HuH-7.5 (cell line): Measurements from ENCODE around the gene AUTS2.

ENCODE experiments used
- DNase-seq: peaks from one replicate; pipeline ENCODE4 v3.0.0; 2011; ENCODE audit warnings: low spot score

The AUTS2 gene

DNA sequence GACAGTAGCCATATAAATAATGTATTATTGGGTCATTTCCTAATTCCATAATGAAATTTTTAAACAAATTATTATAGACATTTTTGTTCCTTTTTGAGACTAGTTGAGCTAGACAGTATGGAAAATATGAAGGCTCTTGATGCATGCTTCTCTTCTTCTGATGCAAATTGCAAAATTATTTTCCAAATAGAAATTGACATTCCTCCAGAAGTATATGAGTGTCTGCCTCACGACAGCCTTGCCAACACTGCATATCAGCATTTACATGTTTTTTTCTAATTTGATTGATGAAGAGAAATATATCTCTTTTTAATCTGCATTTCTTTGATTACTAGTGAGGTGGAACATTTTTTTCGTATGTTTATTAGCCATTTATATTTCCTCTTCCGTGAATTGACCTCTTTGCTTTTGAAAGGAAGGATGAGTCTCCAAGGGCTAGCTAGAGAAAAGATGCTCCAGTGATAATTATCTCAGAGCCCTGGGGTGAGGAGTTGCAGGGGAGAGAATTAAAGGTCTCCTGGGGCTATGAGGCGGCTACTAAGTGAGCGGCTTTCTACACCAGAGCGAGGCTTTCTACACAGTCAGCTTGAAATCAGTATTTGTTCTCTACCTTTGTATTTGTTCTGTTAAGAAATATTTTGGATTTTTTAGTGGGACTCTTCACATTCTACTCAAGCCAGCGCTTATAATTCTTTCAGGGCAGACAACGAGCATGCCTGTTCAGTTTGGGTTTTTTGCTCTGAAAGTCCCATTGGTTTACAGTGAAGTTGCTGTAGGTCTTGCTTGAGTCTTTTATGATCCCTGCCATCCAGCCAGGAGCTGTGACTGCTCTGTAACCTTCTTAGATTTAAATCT, 821.5 kb downstream of the AUTS2 start:
- DNase-seq = no peak

GRCh38 chr7:70420381-70420662, 822.0 kb downstream of the AUTS2 start:
- DNase-seq = no peak

DNA sequence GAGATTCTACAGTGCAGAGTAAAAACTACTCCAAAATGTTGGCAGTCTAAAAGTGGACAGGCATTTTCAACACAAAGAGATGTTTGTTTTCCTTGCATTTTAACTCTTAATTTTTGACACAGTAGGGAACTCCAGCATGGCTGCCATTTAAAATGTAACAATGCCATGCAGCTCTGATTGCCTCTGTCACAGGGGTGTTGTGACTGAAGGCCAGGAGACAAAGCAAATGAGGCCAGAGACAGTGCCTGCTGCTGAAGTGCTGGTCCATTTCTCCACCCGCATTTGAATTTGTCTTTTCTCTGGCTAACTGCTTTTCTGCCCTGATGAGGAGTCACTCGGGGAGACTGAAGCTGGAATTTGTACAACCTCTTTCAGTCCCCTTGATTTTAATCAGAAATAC, 823.0 kb downstream of the AUTS2 start:
- no peak for DNase-seq

- no peak for DNase-seq
These were observed 828.1 kb downstream of the AUTS2 start for GRCh38 chr7:70426249-70426880.

GRCh38 chr7:70432567-70433001, 834.3 kb downstream of the AUTS2 start:
- no peak for DNase-seq

GRCh38 chr7:70434376-70434775, 836.1 kb downstream of the AUTS2 start:
- no peak for DNase-seq

GRCh38 chr7:70434821-70435220, 836.5 kb downstream of the AUTS2 start:
- DNase-seq = no peak

- DNase-seq = no peak
These were observed 837.4 kb downstream of the AUTS2 start for GRCh38 chr7:70435634-70436033.

DNA sequence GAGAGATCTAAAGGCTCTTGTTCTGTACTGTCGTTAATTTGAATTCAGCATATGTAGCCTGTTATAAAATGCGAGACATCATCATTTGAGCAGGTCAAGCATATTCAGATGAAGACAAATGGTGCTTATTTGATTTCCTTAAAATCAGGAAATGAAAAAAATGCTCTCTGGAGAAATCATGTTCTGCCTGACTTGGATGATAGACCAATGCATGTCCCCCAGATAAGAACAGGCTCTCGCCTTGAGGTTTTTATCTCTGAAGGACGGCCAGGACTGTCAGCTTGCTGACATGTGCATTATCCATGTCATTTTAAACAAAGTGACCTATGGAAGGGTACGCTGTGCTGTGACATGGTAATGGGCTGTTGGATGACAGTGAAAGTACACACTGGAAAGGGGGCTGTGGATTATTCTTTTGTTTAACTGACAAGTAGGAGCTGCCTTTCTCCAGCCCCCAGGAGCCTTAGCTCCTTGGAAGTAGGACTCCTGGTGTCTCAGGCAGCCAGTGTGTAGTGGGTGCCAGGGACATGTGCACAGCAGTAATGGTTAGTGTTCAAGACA, 838.6 kb downstream of the AUTS2 start:
- no peak for DNase-seq

- no peak for DNase-seq
These were observed 841.4 kb downstream of the AUTS2 start for GRCh38 chr7:70439651-70440050.

DNA sequence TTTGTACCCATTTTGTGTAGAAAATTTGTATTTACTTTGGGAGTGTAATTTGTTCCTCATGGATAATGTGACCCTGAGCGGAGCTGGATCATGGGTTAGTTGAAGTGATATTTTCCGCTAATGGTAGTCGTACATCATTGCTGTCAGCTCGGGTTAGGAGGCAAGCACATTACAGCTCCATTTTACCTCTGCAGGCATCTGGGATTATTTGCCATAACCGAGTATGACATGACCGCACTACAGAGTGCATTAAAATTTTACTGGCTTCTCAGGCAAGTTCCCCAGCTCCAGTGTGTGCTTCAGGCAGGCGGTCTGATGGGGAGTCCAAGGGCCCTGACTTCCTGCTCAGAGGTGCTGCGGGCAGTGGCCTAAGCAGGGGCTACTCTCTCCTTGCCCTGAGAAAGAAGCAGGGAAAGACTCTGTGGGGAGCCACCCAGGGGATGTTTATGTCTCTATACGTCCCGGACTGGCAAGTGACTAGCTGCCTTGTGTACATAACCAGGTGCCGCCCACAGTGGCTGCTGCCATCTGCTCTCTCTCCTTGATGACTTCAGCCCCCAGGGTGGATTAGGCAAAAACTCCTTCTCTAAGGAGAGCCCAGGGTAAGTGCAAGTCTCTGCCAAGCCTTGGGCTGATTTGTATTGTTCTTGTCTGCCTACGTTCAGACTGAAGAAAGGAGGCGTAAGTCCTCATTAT, 848.3 kb downstream of the AUTS2 start:
- DNase-seq = no peak

GRCh38 chr7:70448312-70448906, 850.1 kb downstream of the AUTS2 start:
- no peak for DNase-seq

GRCh38 chr7:70450731-70451130, 852.5 kb downstream of the AUTS2 start:
- DNase-seq = no peak

DNA sequence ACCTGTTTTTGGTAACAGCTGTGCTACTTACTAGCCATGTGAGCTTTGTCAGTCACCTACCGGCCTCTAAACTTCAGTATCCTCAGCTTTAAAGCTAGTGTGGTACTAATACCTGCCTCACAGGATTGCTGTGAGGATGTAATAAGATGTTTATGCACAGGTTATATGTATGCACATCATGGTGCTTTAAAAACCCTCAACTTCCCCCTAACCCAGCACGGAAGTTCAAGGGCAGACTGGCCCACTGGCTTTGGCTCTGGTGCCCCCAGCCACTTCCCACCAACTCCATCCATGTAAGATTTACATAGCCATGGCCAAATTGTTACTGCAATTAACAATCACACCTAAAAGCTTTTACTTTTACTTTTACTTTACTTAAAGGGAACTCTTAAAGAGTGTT, 857.6 kb downstream of the AUTS2 start:
- no peak for DNase-seq

DNA sequence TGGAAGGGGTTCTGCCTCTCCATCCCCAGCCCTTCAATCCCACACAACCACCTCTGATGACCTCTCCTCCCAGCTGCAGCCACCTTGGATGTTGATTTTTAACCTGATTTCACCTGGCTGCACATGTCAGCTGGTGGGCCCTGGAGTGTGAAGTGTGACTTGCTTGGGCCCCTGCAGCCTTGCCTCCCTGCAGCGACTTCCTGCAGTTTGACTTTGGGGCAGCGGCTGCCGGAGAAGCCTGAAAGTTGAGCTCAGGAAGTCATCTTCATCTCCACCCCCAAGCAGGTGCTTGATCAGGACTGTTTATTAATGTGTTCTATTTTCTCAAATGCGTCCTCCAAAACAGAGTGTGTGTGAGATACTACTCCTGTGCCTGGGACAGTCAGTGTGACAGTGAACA, 858.4 kb downstream of the AUTS2 start:
- no peak for DNase-seq

DNA sequence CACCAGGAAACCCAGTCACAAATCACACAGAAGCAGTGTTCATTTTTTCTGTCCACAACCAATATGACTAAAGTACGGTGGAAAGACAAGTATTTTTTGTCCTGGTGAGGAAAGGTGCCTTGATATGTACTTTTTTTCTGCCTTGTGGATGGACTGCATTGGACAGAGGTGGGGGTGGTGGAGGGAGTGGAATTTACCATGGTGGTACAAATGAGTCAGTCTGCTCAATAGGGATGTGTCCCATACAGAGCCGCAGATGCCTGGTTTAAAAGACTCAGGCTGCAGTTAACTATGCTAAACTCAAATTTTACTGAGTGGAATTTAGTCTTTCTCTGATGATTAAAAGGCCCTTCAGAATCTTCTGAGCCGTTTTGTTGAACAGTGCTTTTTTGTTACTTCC, 859.2 kb downstream of the AUTS2 start:
- no peak for DNase-seq

DNA sequence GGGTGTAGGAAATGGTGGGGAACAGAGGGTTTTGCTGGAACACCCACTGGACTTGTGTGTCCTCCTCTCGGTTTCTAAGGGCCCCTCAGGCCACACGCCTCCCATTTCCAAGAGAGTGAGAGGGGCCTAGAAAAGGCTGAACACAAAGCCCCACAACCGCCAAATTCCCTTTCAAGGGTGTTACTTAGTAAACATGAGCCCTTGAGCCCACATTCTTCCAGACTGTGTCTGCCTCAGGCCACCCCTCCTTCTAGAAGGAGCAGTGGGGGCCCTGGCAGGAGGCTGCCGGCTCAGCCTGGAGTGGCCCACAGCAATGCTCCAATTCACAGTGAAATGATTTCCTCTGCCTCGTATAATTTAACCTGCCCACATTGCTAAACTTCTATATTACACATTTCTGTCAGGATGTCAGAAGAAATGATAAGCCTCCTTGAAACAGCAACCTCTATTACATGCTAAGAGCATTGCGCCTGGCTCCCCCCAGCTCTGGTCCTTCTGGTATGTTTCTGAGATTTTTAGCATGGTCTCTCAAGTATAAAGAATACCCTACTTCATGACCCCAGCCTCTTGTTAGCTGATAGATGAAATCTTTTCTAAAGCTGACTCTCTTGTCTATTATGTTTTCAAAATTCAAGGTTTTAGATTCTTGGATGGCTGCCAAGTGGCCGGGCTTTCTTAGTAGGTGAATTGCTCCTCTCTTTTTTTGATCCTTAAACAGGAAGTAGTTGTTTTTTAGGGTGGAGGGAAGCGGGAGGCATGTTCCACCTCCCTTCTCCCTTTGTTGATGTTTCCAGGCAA, 859.8 kb downstream of the AUTS2 start:
- DNase-seq = no peak

DNA sequence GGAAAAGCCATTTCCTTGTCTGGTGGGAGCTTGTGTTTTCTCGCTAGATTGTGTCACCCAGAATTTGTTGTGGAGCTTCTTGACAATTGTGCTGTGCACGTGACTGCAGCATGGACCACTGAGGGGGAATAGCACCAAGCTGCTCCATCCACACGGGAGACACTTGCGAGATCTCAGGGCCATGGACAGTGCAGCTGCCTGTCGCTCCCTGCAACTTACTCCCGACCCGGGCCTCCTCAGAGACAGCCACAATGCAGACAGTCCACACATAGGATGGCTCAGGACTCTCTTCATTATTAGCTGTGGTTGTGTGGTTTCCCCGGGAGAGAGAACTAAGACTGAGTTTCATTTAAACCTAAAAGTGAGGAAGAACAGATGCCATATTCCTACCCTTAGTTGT, 860.5 kb downstream of the AUTS2 start:
- DNase-seq = no peak

DNA sequence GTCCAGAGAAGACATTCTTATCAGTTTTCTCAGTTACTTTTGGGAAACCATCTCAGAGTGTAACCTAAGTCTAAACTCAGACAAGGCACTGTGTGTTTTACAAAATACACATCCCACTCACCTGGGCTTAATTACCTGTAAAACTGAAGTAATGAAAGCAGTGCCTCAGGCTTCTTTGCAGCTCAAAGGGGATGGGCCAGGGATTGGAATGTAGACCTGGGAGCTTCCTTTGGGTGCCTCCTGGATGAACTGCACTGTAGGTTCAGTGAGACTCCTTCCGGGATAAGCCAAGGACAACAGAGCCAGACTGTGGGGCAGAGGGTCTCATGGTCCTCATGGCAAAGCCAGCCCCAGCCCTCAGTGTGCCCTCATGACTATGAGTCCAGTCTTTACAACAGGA, 861.3 kb downstream of the AUTS2 start:
- DNase-seq = no peak

DNA sequence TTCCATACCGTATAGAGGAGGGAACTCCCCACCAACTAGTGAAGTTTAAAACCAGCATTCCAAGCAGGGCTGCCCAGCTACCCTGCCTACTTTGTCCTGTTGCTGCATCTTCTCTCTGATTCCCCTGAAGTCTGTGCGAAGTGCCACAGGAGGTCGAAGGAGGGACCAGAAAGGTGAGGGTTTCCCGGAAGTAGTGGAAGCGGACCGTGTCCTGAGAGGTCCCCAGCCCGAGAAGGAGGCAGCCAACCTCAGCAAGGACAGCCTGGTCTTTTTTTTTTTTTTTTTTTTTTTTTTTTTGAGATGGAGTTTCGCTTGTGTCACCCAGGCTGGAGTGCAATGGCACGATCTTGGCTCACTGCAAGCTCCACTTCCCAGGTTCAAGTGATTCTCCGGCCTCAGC, 861.8 kb downstream of the AUTS2 start:
- no peak for DNase-seq

GRCh38 chr7:70460562-70460961, 862.3 kb downstream of the AUTS2 start:
- no peak for DNase-seq
